Naive thymus-derived CD8-positive, alpha-beta T cell (primary cell): ENCODE data around the gene VSX1. TPM values are rescaled to one million over a fixed set of nuclear protein-coding genes. Genes with fewer than 3 reads are reported as not detected.

Experiments used
- ATAC-seq, 2 donors: fragments of 150-1000 bp; cut with Tn5 transposase in 1 of 2; sonication (Bioruptor Pico), chemical (Tn5 transposase) in 1 of 2; 1 replicate in 1 of 2; 2 replicates in 1 of 2; pipeline ENCODE4 v1.10.0; 2021; ENCODE audit warnings: mild to moderate bottlenecking in 2 of 2, moderate library complexity in 2 of 2
- POLR2A ChIA-PET: fragments of 350-600 bp; sonication (Branson Sonifier 250); formaldehyde crosslinking; loops from one replicate; lab custom pipeline; 2021; ENCODE audit warnings: antibody characterized with exemption; lab: Charles Lee
- DNase-seq, 10 donors: peaks; one replicate each; pipeline versions ENCODE4 v3.0.0 to v3.0.0-alpha.2; 2020 to 2022
- H3K27ac Mint-ChIP-seq, 10 donors: one replicate each; pipeline ENCODE4 v1.8.0; 2020 to 2022; ENCODE audit warnings: mild to moderate bottlenecking in 10 of 10, mixed read lengths in 10 of 10, moderate library complexity in 4 of 10, inconsistent platforms in 1 of 10
- H3K27me3 Mint-ChIP-seq, 5 donors: one replicate each; pipeline ENCODE4 v1.8.0; 2021 to 2022; ENCODE audit warnings: mixed read lengths in 5 of 5
- H3K36me3 Mint-ChIP-seq, 3 donors: one replicate each; pipeline ENCODE4 v1.8.0; 2020 to 2022; ENCODE audit warnings: mixed read lengths in 3 of 3, mild to moderate bottlenecking in 2 of 3, inconsistent platforms in 1 of 3
- H3K4me1 Mint-ChIP-seq, 4 donors: one replicate each; pipeline ENCODE4 v1.8.0; 2021 to 2022; ENCODE audit warnings: mixed read lengths in 4 of 4
- H3K4me3 Mint-ChIP-seq, 10 donors: one replicate each; pipeline ENCODE4 v1.8.0; 2020 to 2022; ENCODE audit warnings: mild to moderate bottlenecking in 10 of 10, mixed read lengths in 10 of 10, moderate library complexity in 6 of 10, inconsistent platforms in 1 of 10
- H3K9me3 Mint-ChIP-seq, 9 donors: one replicate each; pipeline ENCODE4 v1.8.0; 2020 to 2022; ENCODE audit warnings: mixed read lengths in 9 of 9, mild to moderate bottlenecking in 3 of 9, inconsistent platforms in 1 of 9, moderate library complexity in 1 of 9
- polyA plus RNA-seq, 3 donors: library from polyadenylated mRNA; unstranded; fragments of 300-500 nt; fragmentation: Illumina TruSeq; gene quantifications; one replicate each; pipeline ENCODE4 v1.2.3, GENCODE V29; 2021
- total RNA-seq, 8 experiments: library from RNA in 2 of 8; stranded (reverse) in 2 of 8; gene quantifications; one replicate each; pipeline ENCODE4 v1.2.3 and lab custom pipeline; 2021 to 2026

Gene VSX1
- total and polyA plus RNA-seq, 5 experiments from 2014 or later: not detected

DNA sequence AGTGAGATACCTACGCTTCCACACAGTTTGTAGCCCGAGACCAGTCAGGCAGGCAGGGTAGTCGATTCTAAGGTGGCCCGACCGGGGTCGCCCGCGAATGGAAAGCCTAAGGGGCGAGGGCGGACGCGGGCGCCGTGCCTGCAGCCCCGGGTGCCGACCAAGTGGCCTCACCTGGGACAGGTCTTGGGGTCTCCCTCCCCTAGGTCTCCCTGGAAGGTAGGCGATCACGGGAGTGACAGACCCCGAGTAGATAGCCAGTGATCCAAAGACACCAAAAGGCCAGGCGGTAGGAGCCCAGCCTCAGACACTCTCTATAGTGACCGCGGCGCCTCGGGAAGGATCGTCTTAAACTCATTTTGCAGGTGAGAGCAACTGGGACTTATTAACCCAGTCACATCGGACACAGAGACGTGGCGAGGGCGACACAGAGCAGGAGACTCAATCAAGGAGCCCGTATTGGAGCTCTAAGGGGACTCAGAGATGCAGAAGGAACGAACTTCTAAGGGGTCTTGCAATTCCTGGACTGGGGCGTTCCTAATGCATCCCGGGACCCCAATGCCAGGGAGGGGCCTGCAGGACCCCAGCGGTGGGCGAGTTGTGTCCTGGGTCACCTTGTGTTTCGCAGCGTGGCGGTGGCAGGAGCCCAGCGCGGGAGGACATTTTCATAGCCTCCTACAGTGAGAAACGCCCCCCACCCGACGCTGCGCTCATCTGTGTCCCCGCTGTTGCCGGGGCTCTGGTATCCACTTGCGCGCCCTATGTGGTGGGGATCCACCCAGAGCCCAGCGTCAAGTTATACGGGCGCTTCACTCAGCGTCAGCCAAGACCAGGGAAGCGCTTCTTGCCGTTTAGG, 2.1 kb upstream of the VSX1 start:
- POLR2A ChIA-PET: interaction anchor here (1.7 kb wide), 1 partner anchor 26 kb away, joined by 6 read pairs; the partner anchor contains the start of gene ACSS1
- Mint-ChIP-seq H3K27ac (peak overlapping the region in 2 of 10 donors; percentile 19 to 80), H3K36me3 (peaks cover 0 to 5% (median 4%) of the 10 kb centered on the region in 3 donors), H3K4me1 (peaks cover 9 to 48% (median 32%) of the 10 kb centered on the region in 4 donors), H3K9me3 (peaks cover 0 to 4% (median 0%) of the 10 kb centered on the region in 9 donors), H3K27me3 (peaks cover 35 to 69% (median 54%) of the 10 kb centered on the region in 5 donors), H3K4me3 (peak overlapping the region; percentile 59 to 76 (median 70))
- ATAC-seq (peak; percentile 64 to 65), DNase-seq (peak in 4 of 10 donors; percentile 29 to 49 (median 41))

DNA sequence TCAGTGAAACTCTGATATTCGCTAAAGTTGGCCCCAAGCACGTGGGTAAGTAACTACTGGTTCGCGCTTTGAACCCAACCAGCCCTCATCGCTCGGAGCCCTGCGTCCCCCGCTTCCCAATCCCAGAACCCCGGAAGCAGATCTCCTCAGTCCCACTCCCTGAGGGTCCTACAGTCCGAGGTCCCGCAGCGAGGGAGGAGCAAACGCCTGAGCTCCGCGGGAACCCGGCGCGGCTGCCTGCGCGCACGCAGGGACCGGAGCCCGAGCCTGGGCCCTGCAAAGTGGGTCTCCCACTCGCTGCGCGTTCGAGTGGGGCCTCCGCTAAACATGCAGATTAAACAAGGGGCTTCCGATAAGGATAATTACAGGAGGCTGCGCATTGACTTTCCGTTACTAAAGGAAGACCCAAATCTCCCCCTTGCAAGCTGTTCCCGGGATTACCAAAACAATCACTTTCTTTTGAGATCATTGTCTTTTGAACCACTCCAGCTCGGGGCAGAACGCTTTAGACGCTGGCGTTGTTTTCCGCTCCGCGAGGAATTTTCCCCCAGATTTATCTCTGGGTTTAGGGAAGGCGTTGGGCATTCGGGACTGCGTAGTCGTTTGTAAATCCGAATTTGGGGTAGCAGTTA, 1.3 kb upstream of the VSX1 start:
- POLR2A ChIA-PET: no interaction called here
- H3K27ac Mint-ChIP-seq: peak overlapping the region in 1 of 10 donors; percentile 19
- peaks cover 0 to 5% (median 4%) of the 10 kb centered on the region in 3 donors for H3K36me3 Mint-ChIP-seq
- ATAC-seq (no peak), DNase-seq (no peak)
- H3K4me3 Mint-ChIP-seq: peak overlapping the region in 9 of 10 donors; percentile 29 to 74 (median 70)
- H3K9me3 Mint-ChIP-seq: peaks cover 0 to 4% (median 0%) of the 10 kb centered on the region in 9 donors
- H3K4me1 Mint-ChIP-seq: peaks cover 9 to 45% (median 31%) of the 10 kb centered on the region in 4 donors
- peaks cover 38 to 76% (median 61%) of the 10 kb centered on the region in 5 donors for H3K27me3 Mint-ChIP-seq

DNA sequence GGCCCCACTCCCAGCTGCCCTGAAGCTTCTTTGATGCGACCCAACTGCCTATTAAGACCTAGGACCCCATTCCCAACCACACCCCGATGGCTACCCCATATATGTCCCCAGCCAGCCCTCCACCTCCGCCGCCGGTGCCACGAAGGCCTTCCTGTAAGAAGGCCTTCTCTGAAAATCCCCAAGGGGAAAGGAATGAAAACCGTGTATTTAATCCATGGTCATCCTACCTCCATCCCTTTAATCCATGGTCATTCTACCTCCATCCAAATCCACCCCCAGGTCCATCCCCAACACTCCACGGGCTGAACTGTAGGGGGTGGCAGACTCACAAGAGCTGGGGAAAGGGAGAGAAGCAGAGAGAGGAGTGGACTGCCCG, 545 bp upstream of the VSX1 start:
- no peak for DNase-seq
- Mint-ChIP-seq H3K27ac (peak overlapping the region in 1 of 10 donors; percentile 5), H3K4me1 (peaks cover 12 to 45% (median 31%) of the 10 kb centered on the region in 4 donors), H3K9me3 (peaks cover 0 to 4% (median 0%) of the 10 kb centered on the region in 9 donors), H3K4me3 (peak overlapping the region in 8 of 10 donors; percentile 15 to 72 (median 52)), H3K36me3 (peaks cover 0 to 5% (median 4%) of the 10 kb centered on the region in 3 donors), H3K27me3 (peaks cover 41 to 84% (median 67%) of the 10 kb centered on the region in 5 donors)
- ATAC-seq: no peak
- POLR2A ChIA-PET: no interaction called here

DNA sequence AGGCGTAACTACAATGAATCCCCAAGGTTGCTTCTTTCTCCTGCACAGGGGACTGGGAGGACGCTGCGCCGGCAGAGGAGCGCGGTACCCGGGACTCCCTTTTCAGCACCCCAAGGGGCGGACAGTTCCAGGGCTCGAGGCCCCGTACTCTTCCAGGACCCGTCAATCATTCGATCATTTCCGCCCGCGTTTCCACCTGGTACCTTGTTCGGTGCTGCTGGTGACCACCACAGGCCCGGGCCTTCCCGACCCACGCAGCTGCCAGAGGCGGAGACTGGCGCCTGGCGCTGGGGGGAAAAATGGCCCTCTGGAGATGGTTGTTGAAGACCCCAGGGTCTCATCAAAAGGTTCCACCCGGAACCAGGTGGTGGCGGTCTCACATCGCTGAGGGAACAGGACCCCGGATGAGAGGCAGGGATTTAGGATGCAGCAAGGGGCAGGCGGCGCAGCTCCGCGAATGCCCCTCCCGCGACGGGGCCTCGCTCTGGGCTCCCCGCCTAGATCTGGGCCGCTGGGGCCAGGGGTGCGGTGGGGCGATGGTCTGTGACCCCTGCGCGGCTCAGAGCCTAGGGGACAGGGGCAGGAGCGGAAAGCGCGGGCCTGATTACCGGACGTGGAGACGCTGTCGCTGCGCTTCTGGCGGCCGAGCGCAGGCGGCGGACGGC, 744 bp downstream of the VSX1 start:
- Mint-ChIP-seq H3K4me3 (peak overlapping the region in 4 of 10 donors; percentile 13 to 58 (median 28)), H3K4me1 (peaks cover 11 to 47% (median 36%) of the 10 kb centered on the region in 4 donors), H3K27me3 (peaks cover 48 to 91% (median 66%) of the 10 kb centered on the region in 5 donors), H3K9me3 (peaks cover 0 to 4% (median 0%) of the 10 kb centered on the region in 9 donors), H3K36me3 (peaks cover 0 to 5% (median 4%) of the 10 kb centered on the region in 3 donors), H3K27ac (no peak overlapping the region)
- DNase-seq: peak in 6 of 10 donors; percentile 38 to 55 (median 48)
- POLR2A ChIA-PET: no interaction called here
- peak; percentile 65 to 70 for ATAC-seq

DNA sequence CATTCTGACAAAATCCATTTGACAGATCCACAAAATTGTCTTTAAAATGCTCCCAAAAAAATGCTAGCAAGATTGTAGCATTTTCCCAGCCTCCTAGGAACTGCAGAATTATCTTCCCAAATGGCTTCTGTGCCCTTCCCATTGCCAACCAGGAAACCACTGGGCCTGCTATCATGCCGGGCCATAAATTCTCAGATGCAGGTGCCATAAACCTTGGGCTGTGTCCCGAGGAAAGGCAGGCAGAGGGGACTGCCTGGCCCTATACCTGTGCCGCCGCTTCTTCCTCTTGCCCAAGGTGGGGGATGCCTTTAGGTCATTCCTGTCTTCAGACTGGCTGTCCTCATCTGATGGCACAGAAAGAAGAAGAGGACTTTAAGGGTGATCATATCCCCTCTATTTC, 2.8 kb downstream of the VSX1 start:
- DNase-seq (no peak), ATAC-seq (no peak)
- peaks cover 0 to 4% (median 0%) of the 10 kb centered on the region in 9 donors for H3K9me3 Mint-ChIP-seq
- peaks cover 45 to 82% (median 68%) of the 10 kb centered on the region in 5 donors for H3K27me3 Mint-ChIP-seq
- no peak overlapping the region for H3K4me3 Mint-ChIP-seq
- peaks cover 8 to 33% (median 26%) of the 10 kb centered on the region in 4 donors for H3K4me1 Mint-ChIP-seq
- H3K36me3 Mint-ChIP-seq: peaks cover 0 to 5% (median 4%) of the 10 kb centered on the region in 3 donors
- POLR2A ChIA-PET: interaction anchor here (0.6 kb wide), 1 partner anchor 103 kb away, joined by 3 read pairs; no protein-coding TSS in a partner anchor
- no peak overlapping the region for H3K27ac Mint-ChIP-seq

DNA sequence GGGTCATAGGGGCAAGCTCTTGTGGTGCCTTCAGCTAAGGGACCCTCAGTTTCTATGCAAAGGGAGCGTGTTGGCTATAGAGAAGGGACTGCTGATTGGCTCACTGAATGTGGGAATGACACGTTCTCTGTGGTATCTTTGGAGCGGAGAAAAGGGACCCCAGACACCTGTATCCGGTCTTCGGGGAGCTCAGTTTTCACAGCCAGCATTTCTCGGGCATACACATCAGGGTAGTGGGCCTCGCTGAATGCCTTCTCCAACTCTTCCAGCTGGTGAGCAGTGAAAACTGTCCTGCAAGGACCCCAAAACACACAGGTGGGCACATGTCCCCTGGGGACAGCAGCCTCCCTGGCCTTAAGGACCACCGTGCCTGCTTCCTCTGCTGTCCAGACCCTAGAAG, 3.3 kb downstream of the VSX1 start:
- Mint-ChIP-seq H3K9me3 (peaks cover 0 to 4% (median 0%) of the 10 kb centered on the region in 9 donors), H3K36me3 (peaks cover 0 to 5% (median 4%) of the 10 kb centered on the region in 3 donors), H3K4me3 (no peak overlapping the region), H3K4me1 (peaks cover 6 to 28% (median 22%) of the 10 kb centered on the region in 4 donors), H3K27me3 (peaks cover 43 to 79% (median 71%) of the 10 kb centered on the region in 5 donors), H3K27ac (no peak overlapping the region)
- POLR2A ChIA-PET: interaction anchor here (0.6 kb wide), 1 partner anchor 103 kb away, joined by 3 read pairs; no protein-coding TSS in a partner anchor
- ATAC-seq: no peak
- DNase-seq: no peak

DNA sequence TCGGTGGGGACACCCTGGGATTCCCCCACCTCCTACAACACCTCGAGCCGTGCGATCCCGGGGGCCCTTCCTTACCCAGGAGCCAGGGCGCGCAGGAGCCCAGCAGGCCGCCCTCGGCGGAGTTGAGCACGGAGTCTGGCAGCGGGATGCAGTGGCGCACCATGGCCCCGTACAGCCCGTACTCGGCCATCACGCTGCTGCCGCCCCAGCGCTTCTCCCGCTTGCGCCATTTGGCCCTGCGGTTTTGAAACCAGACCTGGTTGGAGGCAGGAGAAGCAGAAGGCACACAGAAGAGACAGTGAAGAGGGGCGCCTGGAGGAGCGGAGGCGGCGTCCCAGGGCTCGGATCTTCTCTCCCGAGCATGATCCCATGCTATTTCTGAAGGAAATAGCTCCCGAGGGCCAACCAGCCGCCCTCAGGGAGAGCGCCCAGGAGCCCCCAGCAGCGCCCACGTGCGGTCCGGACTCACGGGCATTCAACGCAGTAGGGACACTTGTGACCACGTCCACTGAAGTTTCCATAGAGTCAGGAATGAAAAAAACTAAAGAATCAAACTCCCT, 4.3 kb downstream of the VSX1 start:
- Mint-ChIP-seq H3K27me3 (peaks cover 43 to 75% (median 71%) of the 10 kb centered on the region in 5 donors), H3K4me1 (peaks cover 5 to 21% (median 16%) of the 10 kb centered on the region in 4 donors), H3K36me3 (peaks cover 0 to 5% (median 2%) of the 10 kb centered on the region in 3 donors), H3K9me3 (peaks cover 0 to 4% (median 0%) of the 10 kb centered on the region in 9 donors), H3K4me3 (peak overlapping the region in 1 of 10 donors; percentile 15), H3K27ac (no peak overlapping the region)
- POLR2A ChIA-PET: no interaction called here
- no peak for ATAC-seq
- DNase-seq: no peak

DNA sequence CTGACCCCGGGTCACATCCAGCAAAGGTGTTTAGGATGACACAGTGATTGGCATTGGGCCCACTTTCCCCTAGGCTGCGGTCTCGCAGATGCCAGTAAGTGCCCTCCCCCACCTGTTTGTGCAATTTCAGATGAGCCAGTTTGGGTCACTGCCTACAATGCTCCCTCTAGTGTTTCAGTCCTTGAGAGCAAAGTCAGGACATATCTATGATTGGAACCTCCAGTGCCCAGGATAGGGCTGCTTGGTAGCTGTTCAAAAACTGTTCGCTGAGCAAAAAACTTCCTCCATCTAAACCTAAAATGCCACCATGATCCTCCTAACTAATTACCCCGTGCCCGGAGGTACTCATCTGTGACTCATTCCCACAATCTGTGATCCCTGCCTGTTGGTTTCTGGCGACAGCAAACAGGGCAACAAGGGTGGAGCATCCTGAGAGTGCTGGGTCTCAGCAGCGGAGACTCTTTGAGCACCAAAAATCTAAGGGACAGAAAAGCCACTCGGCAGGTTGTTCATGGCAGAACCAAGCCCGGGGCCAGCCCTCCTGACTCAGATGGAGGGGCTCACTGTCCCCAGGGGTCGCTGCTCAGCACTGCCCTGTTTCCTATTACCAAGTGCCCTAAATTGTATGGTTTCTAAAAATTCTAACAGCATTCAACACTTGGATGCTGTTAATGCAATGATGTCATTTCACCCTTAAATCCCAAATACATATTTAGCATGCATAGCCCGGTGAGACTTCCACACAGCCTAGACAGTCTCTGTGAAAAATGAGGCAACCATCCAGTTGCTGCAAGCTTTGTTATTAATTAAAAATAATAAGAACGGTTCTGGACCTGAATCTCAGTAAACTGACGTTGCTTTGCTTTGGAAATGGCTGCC, 5.0 kb downstream of the VSX1 start:
- peaks cover 0 to 4% (median 0%) of the 10 kb centered on the region in 9 donors for H3K9me3 Mint-ChIP-seq
- POLR2A ChIA-PET: no interaction called here
- H3K36me3 Mint-ChIP-seq: peaks cover 0 to 5% (median 0%) of the 10 kb centered on the region in 3 donors
- H3K27ac Mint-ChIP-seq: peak overlapping the region in 1 of 10 donors; percentile 7
- DNase-seq (no peak), ATAC-seq (peak in 1 of 2 donors; percentile 55)
- H3K27me3 Mint-ChIP-seq: peaks cover 41 to 73% (median 71%) of the 10 kb centered on the region in 5 donors
- H3K4me3 Mint-ChIP-seq: no peak overlapping the region
- H3K4me1 Mint-ChIP-seq: peaks cover 5 to 15% (median 12%) of the 10 kb centered on the region in 4 donors

DNA sequence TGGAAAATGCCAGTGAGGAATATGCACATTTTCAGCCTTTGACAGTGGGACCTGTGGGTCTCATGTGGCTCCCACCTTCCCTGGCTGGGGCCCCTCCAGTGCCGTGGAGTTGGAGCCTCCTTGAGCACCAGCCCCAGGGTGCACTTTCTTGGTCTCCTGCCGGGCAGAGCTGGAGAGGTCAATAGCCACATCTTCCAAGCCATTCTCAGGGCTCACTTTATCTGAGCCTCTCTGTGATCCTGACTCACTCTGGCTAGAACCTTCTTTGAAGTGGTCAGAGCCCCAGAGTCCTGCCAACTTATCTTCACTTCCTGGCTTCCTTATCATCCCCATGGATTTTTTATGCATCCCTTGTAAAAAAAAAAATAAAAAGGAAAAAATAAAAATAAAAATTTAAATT, 5.7 kb downstream of the VSX1 start:
- no peak overlapping the region for H3K4me3 Mint-ChIP-seq
- peaks cover 5 to 13% (median 12%) of the 10 kb centered on the region in 4 donors for H3K4me1 Mint-ChIP-seq
- no peak for DNase-seq
- H3K36me3 Mint-ChIP-seq: peaks cover 0 to 5% (median 0%) of the 10 kb centered on the region in 3 donors
- no peak for ATAC-seq
- peaks cover 48 to 79% (median 74%) of the 10 kb centered on the region in 5 donors for H3K27me3 Mint-ChIP-seq
- POLR2A ChIA-PET: no interaction called here
- H3K9me3 Mint-ChIP-seq: peaks cover 0 to 4% (median 0%) of the 10 kb centered on the region in 9 donors
- no peak overlapping the region for H3K27ac Mint-ChIP-seq

DNA sequence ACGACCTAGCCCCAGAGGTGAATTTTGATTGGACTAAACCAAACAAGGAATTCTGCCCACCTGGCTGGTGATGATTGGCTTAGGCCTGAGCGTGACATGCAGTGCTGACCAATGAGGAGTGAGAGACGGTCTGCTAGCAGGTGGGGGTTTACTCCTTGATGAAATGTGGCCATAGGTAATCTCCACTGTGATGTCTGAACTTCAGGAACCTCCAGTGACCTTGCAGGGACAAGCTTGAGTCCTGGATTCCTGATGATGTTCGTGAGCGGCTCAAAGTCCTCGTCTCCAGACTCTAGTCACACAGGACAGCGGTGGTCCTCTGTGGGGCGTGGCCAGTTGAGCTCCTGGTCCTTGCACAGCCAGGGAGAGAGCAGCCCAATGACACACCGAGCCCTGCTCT, 8.4 kb downstream of the VSX1 start:
- ATAC-seq (no peak), DNase-seq (no peak)
- Mint-ChIP-seq H3K4me3 (no peak overlapping the region), H3K27me3 (peaks cover 41 to 72% (median 62%) of the 10 kb centered on the region in 5 donors), H3K4me1 (peaks cover 2 to 7% (median 6%) of the 10 kb centered on the region in 4 donors), H3K27ac (no peak overlapping the region), H3K9me3 (no peaks in the 10 kb centered on the region), H3K36me3 (peaks cover 0 to 2% (median 0%) of the 10 kb centered on the region in 3 donors)
- POLR2A ChIA-PET: no interaction called here
